ENCODE results near the gene TECR.
"Not testable (repeated sequence)": the region's sequence is repeated elsewhere in the genome, so short reads cannot be mapped to it uniquely, and the experiment has no call there.

Gene TECR

GRCh38 chr19:14589433-14589832 is 60.0 kb downstream of the TECR start:
- not testable (repeated sequence) for DNase-seq (ENCODE audit: low read depth)

- DNase-seq (ENCODE audit: low read depth): no peak
These were observed 66.2 kb downstream of the TECR start for GRCh38 chr19:14595558-14595957.

GRCh38 chr19:14599548-14600147 is 70.3 kb downstream of the TECR start:
- no peak for DNase-seq (ENCODE audit: low read depth)

DNA sequence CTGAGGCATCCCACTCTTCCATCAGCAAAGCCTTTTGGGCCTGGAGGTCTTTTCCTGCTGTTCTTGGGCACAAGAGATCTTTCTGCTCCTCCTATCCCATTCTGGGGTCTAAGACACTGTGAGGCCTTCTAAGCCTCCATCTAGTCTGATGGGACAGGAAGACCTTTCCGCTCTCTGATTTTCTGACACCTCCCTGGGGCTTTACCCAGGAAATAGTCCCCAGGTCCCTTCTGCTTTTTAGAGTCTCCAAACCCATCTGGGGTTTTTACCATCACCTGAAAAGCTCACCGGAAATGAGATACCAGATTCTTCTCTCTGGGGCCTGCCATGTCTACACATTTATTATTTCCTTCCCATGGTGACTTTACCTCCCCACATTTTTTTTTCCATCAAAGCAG is 74.6 kb downstream of the TECR start:
- DNase-seq (ENCODE audit: low read depth): no peak

DNA sequence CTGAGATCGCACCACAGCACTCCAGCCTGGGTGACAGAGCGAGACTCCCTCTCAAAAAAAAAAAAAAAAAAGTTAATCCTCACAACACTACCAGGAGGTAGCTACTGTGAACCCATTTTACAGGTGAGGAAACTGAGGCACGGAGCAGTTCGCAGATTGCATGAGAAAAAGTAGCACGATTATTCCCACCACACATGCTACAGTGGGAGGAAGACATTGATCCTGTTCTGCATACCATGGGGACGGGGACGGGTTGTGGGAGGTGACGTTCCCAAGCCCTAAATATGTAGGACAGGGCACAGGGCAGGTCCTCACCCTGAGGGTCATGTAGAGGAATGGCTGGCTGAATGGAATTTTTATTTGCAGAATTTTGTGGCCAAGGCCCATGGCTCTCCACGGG is 77.2 kb downstream of the TECR start:
- DNase-seq (ENCODE audit: low read depth): no peak

DNA sequence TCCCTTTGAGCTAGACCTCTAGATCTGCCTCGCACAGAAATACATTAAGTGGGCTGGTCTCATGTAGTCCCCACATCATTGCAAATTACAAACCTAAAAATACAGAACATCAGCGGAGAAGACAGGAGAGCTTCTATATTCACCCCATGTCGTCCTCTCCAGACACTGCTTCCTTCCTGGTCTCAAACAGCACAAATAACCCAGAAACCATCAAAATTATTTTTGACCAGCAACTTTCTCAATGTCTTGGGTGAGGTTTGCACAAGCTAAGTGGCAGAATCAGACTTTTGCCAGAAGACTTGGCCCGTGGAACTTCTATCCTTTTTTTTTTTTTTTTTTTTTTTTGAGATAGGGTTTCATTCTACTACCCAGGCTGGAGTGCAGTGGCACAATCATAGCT is 81.7 kb downstream of the TECR start:
- DNase-seq (ENCODE audit: low read depth): no peak

DNA sequence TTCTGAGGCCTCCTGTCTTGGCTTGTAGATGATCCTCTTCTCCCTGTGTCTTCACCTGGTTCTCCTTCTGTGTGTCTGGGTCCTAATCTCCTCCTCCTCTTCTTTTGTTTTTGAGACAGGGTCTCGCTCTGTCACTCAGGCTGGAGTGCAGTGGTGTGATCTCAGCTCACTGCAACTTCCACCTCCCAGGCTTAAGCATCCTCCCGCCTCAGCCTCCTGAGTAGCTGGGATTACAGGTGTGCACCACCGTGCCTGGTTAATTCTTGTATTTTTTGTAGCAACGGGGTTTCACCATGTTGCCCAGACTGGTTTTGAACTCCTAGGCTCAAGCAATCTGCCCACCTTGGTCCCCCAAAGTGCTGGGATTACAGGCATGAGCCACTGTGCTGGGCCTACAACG is 82.8 kb downstream of the TECR start:
- DNase-seq (ENCODE audit: low read depth): not testable (repeated sequence)

- DNase-seq (ENCODE audit: low read depth): no peak
These were observed 83.3 kb downstream of the TECR start for GRCh38 chr19:14612657-14613056.

DNA sequence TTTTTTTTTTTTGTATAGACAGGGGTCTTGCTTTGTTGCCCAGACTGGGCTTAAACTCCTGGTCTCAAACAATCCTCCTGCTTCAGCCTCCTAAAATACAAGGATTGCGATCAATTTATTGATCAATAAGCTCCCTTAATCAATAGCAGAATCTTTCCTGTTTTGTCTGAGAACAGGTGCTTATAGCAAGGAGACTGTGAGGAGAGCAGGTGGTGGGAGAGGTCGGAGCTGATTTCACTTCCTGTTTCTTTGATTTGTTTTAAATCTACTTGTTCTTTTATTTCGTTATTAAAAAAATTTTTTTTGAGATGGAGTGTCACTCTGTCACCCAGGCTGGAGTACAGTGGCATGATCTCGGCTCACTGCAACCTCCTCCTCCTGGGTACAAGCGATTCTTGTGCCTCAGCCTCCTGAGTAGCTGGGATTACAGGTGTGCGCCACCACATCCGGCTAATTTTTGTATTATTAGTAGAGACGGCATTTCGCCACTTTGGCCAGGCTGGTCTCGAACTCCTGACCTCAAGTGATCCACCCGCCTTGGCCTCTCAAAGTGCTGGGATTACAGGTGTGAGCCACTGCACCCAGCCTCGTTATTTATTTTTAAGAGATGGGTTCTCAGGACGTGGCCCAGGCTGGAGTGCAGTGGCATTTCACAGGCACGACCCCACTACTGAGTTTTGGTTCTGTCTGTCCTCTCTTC is 84.2 kb downstream of the TECR start:
- DNase-seq (ENCODE audit: low read depth): not testable (repeated sequence)

- peak; percentile 27 for DNase-seq (ENCODE audit: low read depth)
These were observed 84.7 kb downstream of the TECR start for GRCh38 chr19:14614099-14614412.

Data from CMK (cell line).